Measurements from ENCODE around the gene AUNIP.

- no peak for TF ChIP-seq CTCF (IDR thresholded peaks at IDR 0.05; ENCODE audit: low read length)
- TF ChIP-seq EZH2 (optimal IDR thresholded peaks at IDR 0.05; ENCODE audit: low read depth, low read length): no peak
Measured at GRCh38 chr1:25798666-25799351, 60.4 kb downstream of the AUNIP start.
